HEK293 (cell line): ENCODE results near the gene GLCCI1.
A peak's percentile ranks its signal among the peaks of the same experiment; 100 is the strongest.

Experiments
- BCL11B ChIP-seq: fragments of 450-650 bp; formaldehyde crosslinking; IDR thresholded peaks from 2 replicates; pipeline ENCODE4 v1.5.1; 2016; ENCODE audit warnings: low read depth, missing biosample characterization, missing genetic modification characterization
- IKZF3 ChIP-seq: fragments of 450-650 bp; IDR thresholded peaks from 2 replicates; pipeline ENCODE4 v1.5.0; 2018; ENCODE audit warnings: missing biosample characterization, mild to moderate bottlenecking, missing genetic modification characterization, moderate library complexity
- REPIN1 ChIP-seq: fragments of 450-650 bp; formaldehyde crosslinking; IDR thresholded peaks from 2 replicates; pipeline ENCODE4 v1.5.1; 2017; ENCODE audit warnings: missing biosample characterization, missing genetic modification characterization, low read depth
- TCF7L2 ChIP-seq: IDR thresholded peaks from 2 replicates; pipeline ENCODE4 v1.6.1; 2011; ENCODE audit warnings: low read depth, mild to moderate bottlenecking, inconsistent platforms, low read length, moderate library complexity, borderline replicate concordance
- YY1 ChIP-seq: fragments of 450-650 bp; formaldehyde crosslinking; IDR thresholded peaks from 2 replicates; pipeline ENCODE4 v1.5.1; 2018; ENCODE audit warnings: missing biosample characterization, missing genetic modification characterization
- YY2 ChIP-seq: fragments of 450-650 bp; formaldehyde crosslinking; IDR thresholded peaks from 2 replicates; pipeline ENCODE4 v1.5.1; 2016; ENCODE audit warnings: missing biosample characterization, missing genetic modification characterization
- ZBTB20 ChIP-seq: fragments of 450-650 bp; formaldehyde crosslinking; IDR thresholded peaks from 2 replicates; pipeline ENCODE4 v1.5.1; 2016; ENCODE audit warnings: missing biosample characterization, missing genetic modification characterization
- ZNF2 ChIP-seq: fragments of 450-650 bp; formaldehyde crosslinking; IDR thresholded peaks from 2 replicates; pipeline ENCODE4 v1.5.1; 2016; ENCODE audit warnings: missing biosample characterization, missing genetic modification characterization
- ZNF23 ChIP-seq: fragments of 450-650 bp; formaldehyde crosslinking; IDR thresholded peaks from 2 replicates; pipeline ENCODE4 v1.5.1; 2016; ENCODE audit warnings: missing biosample characterization, missing genetic modification characterization, borderline replicate concordance
- ZNF24 ChIP-seq: fragments of 450-650 bp; formaldehyde crosslinking; IDR thresholded peaks from 2 replicates; pipeline ENCODE4 v1.5.1; 2016; ENCODE audit warnings: missing biosample characterization, missing genetic modification characterization
- ZNF341 ChIP-seq: fragments of 450-650 bp; formaldehyde crosslinking; IDR thresholded peaks from 2 replicates; pipeline ENCODE4; 2016; ENCODE audit warnings: low read depth, missing biosample characterization, missing genetic modification characterization
- ZNF354C ChIP-seq: fragments of 450-650 bp; formaldehyde crosslinking; IDR thresholded peaks from 2 replicates; pipeline ENCODE4 v1.5.1; 2016; ENCODE audit warnings: missing biosample characterization, missing genetic modification characterization, low read depth, borderline replicate concordance
- ZNF362 ChIP-seq: fragments of 450-650 bp; formaldehyde crosslinking; IDR thresholded peaks from 2 replicates; pipeline ENCODE4 v1.5.1; 2016; ENCODE audit warnings: missing biosample characterization, missing genetic modification characterization
- ZNF37A ChIP-seq: fragments of 450-650 bp; IDR thresholded peaks from 2 replicates; pipeline ENCODE4 v1.5.1; 2018; ENCODE audit warnings: missing biosample characterization, missing genetic modification characterization
- ZNF426 ChIP-seq: fragments of 450-650 bp; formaldehyde crosslinking; IDR thresholded peaks from 2 replicates; pipeline ENCODE4 v1.5.1; 2017; ENCODE audit warnings: missing biosample characterization, missing genetic modification characterization, mild to moderate bottlenecking, inconsistent platforms, moderate library complexity
- ZNF433 ChIP-seq: fragments of 450-650 bp; formaldehyde crosslinking; IDR thresholded peaks from 2 replicates; pipeline ENCODE4 v1.5.1; 2016; ENCODE audit warnings: missing biosample characterization, missing genetic modification characterization, low read depth
- ZNF473 ChIP-seq: fragments of 450-650 bp; formaldehyde crosslinking; IDR thresholded peaks from 2 replicates; pipeline ENCODE4 v1.5.1; 2017; ENCODE audit warnings: missing biosample characterization, missing genetic modification characterization
- ZNF544 ChIP-seq: fragments of 450-650 bp; formaldehyde crosslinking; IDR thresholded peaks from 2 replicates; pipeline ENCODE4 v1.5.0; 2017; ENCODE audit warnings: missing biosample characterization, missing genetic modification characterization
- ZNF549 ChIP-seq: fragments of 450-650 bp; IDR thresholded peaks from 2 replicates; pipeline ENCODE4 v1.5.1; 2018; ENCODE audit warnings: missing biosample characterization, missing genetic modification characterization, mild to moderate bottlenecking, inconsistent platforms, moderate library complexity
- ZNF561 ChIP-seq: fragments of 450-650 bp; IDR thresholded peaks from 2 replicates; pipeline ENCODE4 v1.5.1; 2018; ENCODE audit warnings: missing biosample characterization, missing genetic modification characterization, borderline replicate concordance
- ZNF600 ChIP-seq: fragments of 450-650 bp; formaldehyde crosslinking; IDR thresholded peaks from 2 replicates; pipeline ENCODE4 v1.5.1; 2016; ENCODE audit warnings: missing biosample characterization, missing genetic modification characterization
- ZNF623 ChIP-seq: fragments of 450-650 bp; formaldehyde crosslinking; IDR thresholded peaks from 2 replicates; pipeline ENCODE4 v1.5.1; 2016; ENCODE audit warnings: missing biosample characterization, missing genetic modification characterization
- ZNF747 ChIP-seq: fragments of 450-650 bp; formaldehyde crosslinking; IDR thresholded peaks from 2 replicates; pipeline ENCODE4 v1.5.1; 2016; ENCODE audit warnings: missing biosample characterization, missing genetic modification characterization
- ZNF776 ChIP-seq: fragments of 450-650 bp; formaldehyde crosslinking; IDR thresholded peaks from 2 replicates; pipeline ENCODE4 v1.5.0; 2017; ENCODE audit warnings: missing biosample characterization, missing genetic modification characterization, borderline replicate concordance
- ZNF792 ChIP-seq: fragments of 450-650 bp; formaldehyde crosslinking; IDR thresholded peaks from 2 replicates; pipeline ENCODE4 v1.5.1; 2016; ENCODE audit warnings: missing biosample characterization, missing genetic modification characterization
- ZXDB ChIP-seq: fragments of 450-650 bp; formaldehyde crosslinking; IDR thresholded peaks from 2 replicates; pipeline ENCODE4 v1.5.1; 2016; ENCODE audit warnings: missing biosample characterization, missing genetic modification characterization
- TF ChIP-seq, protein P1 (sequence below): fragments of 450-650 bp; formaldehyde crosslinking; IDR thresholded peaks from 2 replicates; pipeline ENCODE4 v1.5.1; 2016; ENCODE audit warnings: missing biosample characterization, missing genetic modification characterization, borderline replicate concordance
- TF ChIP-seq, protein P2 (sequence below): fragments of 450-650 bp; formaldehyde crosslinking; IDR thresholded peaks from 2 replicates; pipeline ENCODE4 v1.5.1; 2016; ENCODE audit warnings: missing biosample characterization, missing genetic modification characterization
- TF ChIP-seq, protein P3 (sequence below): fragments of 450-650 bp; formaldehyde crosslinking; IDR thresholded peaks from 2 replicates; pipeline ENCODE4 v1.5.1; 2017; ENCODE audit warnings: missing biosample characterization, missing genetic modification characterization

Gene GLCCI1

GRCh38 chr7:8063706-8064297 is 95.2 kb downstream of the GLCCI1 start (continued):
- no peak for TF ChIP-seq YY1 (tag by site-specific recombination)
- TF ChIP-seq ZBTB20 (tag by site-specific recombination): no peak
- TF ChIP-seq REPIN1 (tag by site-specific recombination): no peak
- no peak for TF ChIP-seq ZNF549
- TF ChIP-seq ZNF362 (tag by site-specific recombination): no peak
- no peak for TF ChIP-seq BCL11B (tag by site-specific recombination)
- TF ChIP-seq YY2 (tag by site-specific recombination): no peak
- TF ChIP-seq, protein P1, sequence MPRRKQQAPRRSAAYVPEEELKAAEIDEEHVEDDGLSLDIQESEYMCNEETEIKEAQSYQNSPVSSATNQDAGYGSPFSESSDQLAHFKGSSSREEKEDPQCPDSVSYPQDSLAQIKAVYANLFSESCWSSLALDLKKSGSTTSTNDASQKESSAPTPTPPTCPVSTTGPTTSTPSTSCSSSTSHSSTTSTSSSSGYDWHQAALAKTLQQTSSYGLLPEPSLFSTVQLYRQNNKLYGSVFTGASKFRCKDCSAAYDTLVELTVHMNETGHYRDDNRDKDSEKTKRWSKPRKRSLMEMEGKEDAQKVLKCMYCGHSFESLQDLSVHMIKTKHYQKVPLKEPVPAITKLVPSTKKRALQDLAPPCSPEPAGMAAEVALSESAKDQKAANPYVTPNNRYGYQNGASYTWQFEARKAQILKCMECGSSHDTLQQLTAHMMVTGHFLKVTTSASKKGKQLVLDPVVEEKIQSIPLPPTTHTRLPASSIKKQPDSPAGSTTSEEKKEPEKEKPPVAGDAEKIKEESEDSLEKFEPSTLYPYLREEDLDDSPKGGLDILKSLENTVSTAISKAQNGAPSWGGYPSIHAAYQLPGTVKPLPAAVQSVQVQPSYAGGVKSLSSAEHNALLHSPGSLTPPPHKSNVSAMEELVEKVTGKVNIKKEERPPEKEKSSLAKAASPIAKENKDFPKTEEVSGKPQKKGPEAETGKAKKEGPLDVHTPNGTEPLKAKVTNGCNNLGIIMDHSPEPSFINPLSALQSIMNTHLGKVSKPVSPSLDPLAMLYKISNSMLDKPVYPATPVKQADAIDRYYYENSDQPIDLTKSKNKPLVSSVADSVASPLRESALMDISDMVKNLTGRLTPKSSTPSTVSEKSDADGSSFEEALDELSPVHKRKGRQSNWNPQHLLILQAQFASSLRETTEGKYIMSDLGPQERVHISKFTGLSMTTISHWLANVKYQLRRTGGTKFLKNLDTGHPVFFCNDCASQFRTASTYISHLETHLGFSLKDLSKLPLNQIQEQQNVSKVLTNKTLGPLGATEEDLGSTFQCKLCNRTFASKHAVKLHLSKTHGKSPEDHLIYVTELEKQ (tag by site-specific recombination): no peak
- no peak for TF ChIP-seq ZNF433 (tag by site-specific recombination)
- no peak for TF ChIP-seq ZNF473 (tag by site-specific recombination)
- TF ChIP-seq ZNF544 (tag by site-specific recombination): no peak
- TF ChIP-seq ZNF792 (tag by site-specific recombination): 0 out of 2 replicates have a peak, but pooled peaks have one; percentile 17
- TF ChIP-seq ZXDB (tag by site-specific recombination): peak; percentile 34; the same call in 1 of the 2 replicates
- TF ChIP-seq TCF7L2: no peak
- no peak for TF ChIP-seq ZNF37A (tag by site-specific recombination)
- TF ChIP-seq ZNF426 (tag by site-specific recombination): no peak
- TF ChIP-seq ZNF600 (tag by site-specific recombination): no peak
- no peak for TF ChIP-seq ZNF2
- TF ChIP-seq ZNF623: no peak
- no peak for TF ChIP-seq ZNF23 (tag by site-specific recombination)
- TF ChIP-seq, protein P2, sequence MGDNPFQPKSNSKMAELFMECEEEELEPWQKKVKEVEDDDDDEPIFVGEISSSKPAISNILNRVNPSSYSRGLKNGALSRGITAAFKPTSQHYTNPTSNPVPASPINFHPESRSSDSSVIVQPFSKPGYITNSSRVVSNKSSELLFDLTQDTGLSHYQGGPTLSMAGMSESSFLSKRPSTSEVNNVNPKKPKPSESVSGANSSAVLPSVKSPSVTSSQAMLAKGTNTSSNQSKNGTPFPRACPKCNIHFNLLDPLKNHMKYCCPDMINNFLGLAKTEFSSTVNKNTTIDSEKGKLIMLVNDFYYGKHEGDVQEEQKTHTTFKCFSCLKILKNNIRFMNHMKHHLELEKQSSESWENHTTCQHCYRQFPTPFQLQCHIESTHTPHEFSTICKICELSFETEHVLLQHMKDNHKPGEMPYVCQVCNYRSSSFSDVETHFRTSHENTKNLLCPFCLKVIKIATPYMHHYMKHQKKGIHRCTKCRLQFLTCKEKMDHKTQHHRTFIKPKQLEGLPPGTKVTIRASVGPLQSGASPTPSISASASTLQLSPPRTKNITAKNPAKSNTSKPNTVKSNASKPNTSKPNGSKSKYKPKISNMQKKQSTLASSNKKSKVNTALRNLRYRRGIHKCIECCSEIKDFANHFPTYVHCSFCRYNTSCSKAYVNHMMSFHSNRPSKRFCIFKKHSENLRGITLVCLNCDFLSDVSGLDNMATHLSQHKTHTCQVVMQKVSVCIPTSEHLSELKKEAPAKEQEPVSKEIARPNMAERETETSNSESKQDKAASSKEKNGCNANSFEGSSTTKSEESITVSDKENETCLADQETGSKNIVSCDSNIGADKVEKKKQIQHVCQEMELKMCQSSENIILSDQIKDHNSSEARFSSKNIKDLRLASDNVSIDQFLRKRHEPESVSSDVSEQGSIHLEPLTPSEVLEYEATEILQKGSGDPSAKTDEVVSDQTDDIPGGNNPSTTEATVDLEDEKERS: no peak
- no peak for TF ChIP-seq ZNF354C (tag by site-specific recombination)
- TF ChIP-seq ZNF747: no peak
- TF ChIP-seq ZNF776 (tag by site-specific recombination): no peak
- TF ChIP-seq ZNF24: no peak
- no peak for TF ChIP-seq ZNF561
- no peak for TF ChIP-seq IKZF3 (tag by site-specific recombination)
- TF ChIP-seq ZNF341 (tag by site-specific recombination): no peak
- TF ChIP-seq, protein P3, sequence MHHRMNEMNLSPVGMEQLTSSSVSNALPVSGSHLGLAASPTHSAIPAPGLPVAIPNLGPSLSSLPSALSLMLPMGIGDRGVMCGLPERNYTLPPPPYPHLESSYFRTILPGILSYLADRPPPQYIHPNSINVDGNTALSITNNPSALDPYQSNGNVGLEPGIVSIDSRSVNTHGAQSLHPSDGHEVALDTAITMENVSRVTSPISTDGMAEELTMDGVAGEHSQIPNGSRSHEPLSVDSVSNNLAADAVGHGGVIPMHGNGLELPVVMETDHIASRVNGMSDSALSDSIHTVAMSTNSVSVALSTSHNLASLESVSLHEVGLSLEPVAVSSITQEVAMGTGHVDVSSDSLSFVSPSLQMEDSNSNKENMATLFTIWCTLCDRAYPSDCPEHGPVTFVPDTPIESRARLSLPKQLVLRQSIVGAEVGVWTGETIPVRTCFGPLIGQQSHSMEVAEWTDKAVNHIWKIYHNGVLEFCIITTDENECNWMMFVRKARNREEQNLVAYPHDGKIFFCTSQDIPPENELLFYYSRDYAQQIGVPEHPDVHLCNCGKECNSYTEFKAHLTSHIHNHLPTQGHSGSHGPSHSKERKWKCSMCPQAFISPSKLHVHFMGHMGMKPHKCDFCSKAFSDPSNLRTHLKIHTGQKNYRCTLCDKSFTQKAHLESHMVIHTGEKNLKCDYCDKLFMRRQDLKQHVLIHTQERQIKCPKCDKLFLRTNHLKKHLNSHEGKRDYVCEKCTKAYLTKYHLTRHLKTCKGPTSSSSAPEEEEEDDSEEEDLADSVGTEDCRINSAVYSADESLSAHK: peak; percentile 38; the same call in 1 of the 2 replicates
